Measurements from ENCODE around the gene FGF22. TPM values are rescaled to one million over a fixed set of nuclear protein-coding genes. Genes with fewer than 3 reads are reported as not detected.

Gene FGF22
- total and polyA plus RNA-seq, 10 of the 15 experiments (the other 5 are each of a cell fraction or from before 2014, with no cell fraction given): 0.05 TPM; not detected in 9

GRCh38 chr19:595326-596262 lies 44.1 kb upstream of the FGF22 start:
- no peak for ATAC-seq
- no peak for FAIRE-seq
- H4K20me1 ChIP-seq (ENCODE audit: control insufficient read depth, insufficient read depth): no peaks in the 10 kb centered on the region
- intact Hi-C loops (cut with micrococcal nuclease; ENCODE audit: unreplicated experiment) (no loop called here), in situ Hi-C loops (cut with MboI) (no loop called here)
- no TSS peak for BruUV-seq (replicated peaks)
- DNase-seq (ENCODE audit: low read depth, low spot score): no peak
- WGBS (ENCODE audit: insufficient coverage, insufficient replicate concordance, low lambda C conversion rate, missing lambda C conversion rate): 64% methylated on average over 39 of the region's 42 CpGs
- no peak overlapping the region for H2AFZ ChIP-seq (ENCODE audit: control insufficient read depth, low read depth, low read length)
- H3K27ac ChIP-seq (ENCODE audit: control insufficient read depth, insufficient read depth): no peak overlapping the region
- SMC1A ChIA-PET (ENCODE audit: uncharacterized antibody, unreplicated experiment): no interaction called here
- RAD21 ChIA-PET (ENCODE audit: unreplicated experiment): no interaction called here
- no peaks in the 10 kb centered on the region; a peak in 1 of 4 replicates for H3K27me3 ChIP-seq (replicated peaks in 1 of 2; ENCODE audit: control insufficient read depth in 2 of 2, insufficient read depth in 2 of 2, low read length in 1 of 2)
- no peaks in the 10 kb centered on the region; the same call in 2 of the 3 replicates for H3K9me3 ChIP-seq (replicated peaks; ENCODE audit: control insufficient read depth, insufficient read depth, low read length)
- H3K36me3 ChIP-seq (ENCODE audit: control insufficient read depth in 2 of 2, insufficient read depth in 2 of 2, low read length in 1 of 2): no peaks in the 10 kb centered on the region
- no peaks in the 10 kb centered on the region for H3K79me2 ChIP-seq (ENCODE audit: control insufficient read depth, insufficient read depth, low read length)
- TF ChIP-seq E4F1 (IDR thresholded peaks at IDR 0.05; ENCODE audit: borderline replicate concordance, partially characterized antibody) (no peak), HDAC6 (IDR thresholded peaks at IDR 0.05; ENCODE audit: unreplicated experiment) (no peak), BCL3 (IDR thresholded peaks at IDR 0.05; ENCODE audit: borderline replicate concordance, insufficient read depth, low read depth, low read length, poor library complexity, severe bottlenecking) (no peak), NFYA (IDR thresholded peaks at IDR 0.05; ENCODE audit: borderline replicate concordance, low read depth, low read length) (no peak), FOXK2 (IDR thresholded peaks at IDR 0.05) (no peak), BHLHE40 (IDR thresholded peaks at IDR 0.05; ENCODE audit: borderline replicate concordance in 1 of 2, low read depth in 2 of 2, low read length in 1 of 2) (no peak), USF1 (IDR thresholded peaks at IDR 0.05; ENCODE audit: borderline replicate concordance, extremely low read length, insufficient read depth, low read depth, low read length) (no peak), TCF3 (IDR thresholded peaks at IDR 0.05; ENCODE audit: borderline replicate concordance, insufficient read depth, low read depth, low read length) (no peak), RAD51 (IDR thresholded peaks at IDR 0.05) (no peak), RELB (IDR thresholded peaks at IDR 0.05; ENCODE audit: low read depth) (no peak), CBX3 (IDR thresholded peaks at IDR 0.05; ENCODE audit: borderline replicate concordance, low read depth) (no peak), NBN (IDR thresholded peaks at IDR 0.05) (no peak), NFXL1 (IDR thresholded peaks at IDR 0.05; ENCODE audit: borderline replicate concordance) (no peak), GATAD2B (conservative IDR thresholded peaks at IDR 0.05; ENCODE audit: low read depth) (no peak), KLF5 (IDR thresholded peaks at IDR 0.05; ENCODE audit: partially characterized antibody) (no peak)
- POLR2A ChIA-PET: no interaction called here
- no peak overlapping the region for H3K4me3 ChIP-seq
- no peak overlapping the region for H3K4me2 ChIP-seq (ENCODE audit: control insufficient read depth, insufficient read depth)
- CTCF ChIA-PET: no interaction called here
- no peaks in the 10 kb centered on the region for H3K4me1 ChIP-seq (ENCODE audit: control insufficient read depth, insufficient read depth, low read length)
- H3K9ac ChIP-seq (ENCODE audit: control insufficient read depth, insufficient read depth, low read length): no peak overlapping the region

Data from GM12878 (cell line).